ENCODE data around the gene ITPR1.
"Not testable (repeated sequence)": the region's sequence is repeated elsewhere in the genome, so short reads cannot be mapped to it uniquely, and the experiment has no call there.

ITPR1 gene

DNA sequence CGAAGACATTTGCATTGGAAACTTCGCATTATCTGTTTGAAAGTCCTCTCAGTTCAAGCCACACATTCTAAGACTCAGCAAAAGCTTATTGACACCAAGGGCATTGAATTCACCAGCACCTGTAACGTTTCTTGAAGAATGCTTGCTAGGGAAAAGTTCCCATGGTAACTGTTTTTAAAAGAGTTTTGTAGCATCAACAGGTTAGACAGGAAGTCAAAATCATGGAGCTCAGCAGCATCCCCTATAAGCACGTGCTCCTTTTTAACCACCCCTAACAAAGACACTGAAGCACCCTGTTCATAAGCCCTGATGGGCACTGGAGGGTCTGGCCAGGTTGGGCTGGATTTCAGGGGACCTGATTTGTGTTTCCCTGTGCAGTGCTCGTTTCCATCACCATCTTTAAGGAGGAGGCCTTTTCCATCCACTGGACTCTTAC, 256.4 kb downstream of the ITPR1 start:
- DNase-seq = no peak

DNA sequence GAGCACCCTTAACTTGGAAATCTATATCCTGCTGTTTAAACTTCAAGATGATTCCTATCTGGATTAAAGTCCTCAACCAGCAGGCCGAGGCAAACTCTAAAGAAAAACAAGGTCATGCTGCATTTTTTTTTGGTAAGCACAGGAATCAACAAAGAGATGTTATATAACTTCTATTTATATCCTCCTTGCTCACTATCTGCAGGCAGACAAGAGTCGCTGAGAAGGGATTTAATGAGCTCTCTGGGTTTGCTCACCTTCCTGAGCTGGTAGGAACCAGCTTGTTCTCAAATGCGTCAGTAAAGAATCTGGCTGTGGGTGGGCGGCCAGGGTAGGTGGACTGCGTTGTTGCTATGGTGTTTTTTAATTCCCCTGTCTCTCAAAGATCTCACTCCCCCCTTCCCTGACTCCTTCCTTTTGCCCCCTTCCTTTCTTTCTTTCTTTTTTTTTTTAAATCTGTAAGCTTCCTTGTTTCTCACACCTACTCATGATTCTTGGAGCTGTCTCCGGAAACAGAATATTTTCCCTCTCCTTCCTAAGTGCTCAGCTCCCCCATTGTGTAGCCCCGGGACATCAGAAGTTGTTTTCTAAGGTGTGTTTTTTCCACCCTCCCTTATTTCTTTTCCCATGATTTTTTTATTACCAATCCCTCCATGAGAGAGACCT, 257.3 kb downstream of the ITPR1 start:
- no peak for DNase-seq

DNA sequence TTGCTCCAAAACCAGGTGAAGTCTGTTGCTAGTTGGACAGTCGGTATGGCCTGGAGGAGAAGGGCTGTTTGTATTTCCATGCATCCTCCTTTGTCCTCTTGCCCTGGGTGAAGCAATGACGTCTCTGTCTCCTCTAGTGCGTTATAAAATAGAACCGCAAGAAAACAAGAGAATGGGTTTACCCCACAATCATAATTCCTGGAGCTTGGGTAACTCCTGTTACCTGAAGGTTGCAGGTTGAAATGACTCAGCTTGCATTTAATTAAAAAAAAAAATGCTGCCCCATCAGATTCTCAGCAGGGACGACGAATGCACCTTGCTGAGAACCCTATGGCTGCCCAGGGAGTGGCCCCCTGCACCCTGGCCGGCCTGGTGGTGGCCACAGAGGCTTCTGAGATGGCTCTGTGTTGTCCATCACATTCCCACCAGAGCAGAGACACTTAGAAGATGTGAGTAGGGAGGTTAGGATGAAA, 257.9 kb downstream of the ITPR1 start:
- no peak for DNase-seq

DNA sequence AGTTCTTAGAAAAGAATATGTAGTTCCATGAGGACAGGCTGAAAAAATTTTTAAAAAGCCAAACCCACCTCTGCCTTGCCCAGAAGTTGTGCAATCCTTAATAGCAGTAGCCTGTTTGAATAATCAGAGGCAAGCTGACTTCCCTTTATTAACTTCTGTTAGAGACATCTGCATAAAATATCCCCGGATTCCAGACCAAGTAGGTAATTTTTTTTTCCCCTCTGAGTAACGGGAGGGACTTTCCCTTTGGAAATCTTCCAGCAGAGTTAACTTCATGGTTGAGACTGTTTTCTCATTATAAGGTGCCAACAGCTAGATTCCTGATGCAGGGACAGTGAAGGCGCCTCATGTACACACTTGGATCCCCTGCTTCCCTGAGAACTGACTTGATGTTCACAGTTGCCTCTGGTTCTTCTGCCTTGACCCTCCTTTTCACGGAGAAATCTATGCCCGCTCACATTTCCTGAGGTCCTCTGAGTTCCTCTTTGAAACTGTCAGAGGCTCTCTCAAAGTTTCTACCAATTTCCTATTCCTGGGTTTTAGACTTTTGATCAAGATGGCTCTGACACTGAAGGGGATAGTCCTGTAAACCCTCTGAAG, 258.5 kb downstream of the ITPR1 start:
- DNase-seq = no peak

DNA sequence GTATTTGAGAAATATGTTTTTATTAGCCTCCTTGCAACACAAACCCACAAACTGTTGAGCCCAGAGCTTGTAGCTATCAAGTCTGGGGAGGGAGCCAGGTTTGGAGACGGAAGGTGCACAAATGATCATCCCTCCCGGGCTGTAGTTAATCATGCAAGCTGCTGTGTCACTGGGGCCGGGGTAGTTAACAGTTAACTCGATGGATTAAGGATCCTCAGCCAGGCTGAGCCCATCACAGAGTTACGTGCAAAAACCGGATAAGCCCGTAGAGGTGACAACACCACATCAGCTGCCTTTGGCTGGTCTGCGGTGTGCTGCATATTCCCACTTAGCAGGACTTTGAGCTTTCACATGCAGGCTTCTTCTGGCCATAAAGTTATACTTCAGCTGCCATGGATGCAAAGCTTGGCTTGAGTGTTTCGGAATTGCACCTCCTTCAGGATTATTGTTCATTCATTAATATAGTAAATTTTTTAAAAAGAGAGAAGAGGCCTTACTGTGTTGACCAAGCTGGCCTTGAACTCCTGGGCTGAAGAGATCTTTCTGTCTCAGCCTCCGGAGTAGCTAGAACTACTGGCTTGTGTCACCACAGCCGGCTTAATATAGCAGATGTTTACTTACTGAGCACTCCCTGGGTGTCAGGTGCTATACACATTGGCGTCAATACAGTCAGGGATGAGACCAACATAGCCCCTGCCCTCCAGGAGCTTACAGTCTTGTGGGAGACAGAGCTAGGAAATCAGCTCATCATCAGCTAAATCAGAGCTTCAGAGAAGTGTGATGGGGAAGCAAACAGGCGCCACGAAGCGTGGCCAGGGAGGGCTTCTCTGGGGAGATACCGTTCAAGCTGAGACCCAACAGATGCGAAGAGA, 259.3 kb downstream of the ITPR1 start:
- DNase-seq = no peak

DNA sequence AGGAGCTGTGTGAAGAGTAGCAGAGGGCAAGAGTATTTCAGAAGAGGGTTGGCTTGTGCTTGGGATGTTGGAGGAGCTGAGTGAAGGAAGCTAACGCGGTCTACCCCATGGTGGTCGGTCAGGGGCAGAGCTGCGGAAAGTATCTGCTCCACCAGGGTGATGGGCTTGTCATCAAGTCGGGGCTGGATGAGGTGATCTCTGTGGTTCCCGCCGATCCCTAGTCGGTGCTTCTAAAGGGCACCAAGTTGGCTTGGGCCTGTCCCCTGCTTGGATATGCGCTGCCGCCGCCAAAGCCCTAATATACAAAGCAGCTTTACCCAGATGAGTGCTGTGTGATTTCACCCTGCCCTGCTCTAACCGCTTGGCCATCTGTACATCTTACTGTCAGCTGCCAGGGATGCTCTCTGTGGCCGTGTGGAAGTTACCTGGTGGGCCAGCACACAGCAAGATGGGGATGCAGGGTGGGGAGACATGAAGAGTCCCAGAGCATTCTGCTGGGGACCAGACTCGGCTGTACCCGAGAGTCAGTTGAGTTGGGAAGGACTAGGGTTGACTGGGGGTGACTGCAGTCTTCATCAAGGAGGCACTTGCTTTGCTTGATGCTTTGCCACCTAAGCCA, 260.0 kb downstream of the ITPR1 start:
- no peak for DNase-seq

DNA sequence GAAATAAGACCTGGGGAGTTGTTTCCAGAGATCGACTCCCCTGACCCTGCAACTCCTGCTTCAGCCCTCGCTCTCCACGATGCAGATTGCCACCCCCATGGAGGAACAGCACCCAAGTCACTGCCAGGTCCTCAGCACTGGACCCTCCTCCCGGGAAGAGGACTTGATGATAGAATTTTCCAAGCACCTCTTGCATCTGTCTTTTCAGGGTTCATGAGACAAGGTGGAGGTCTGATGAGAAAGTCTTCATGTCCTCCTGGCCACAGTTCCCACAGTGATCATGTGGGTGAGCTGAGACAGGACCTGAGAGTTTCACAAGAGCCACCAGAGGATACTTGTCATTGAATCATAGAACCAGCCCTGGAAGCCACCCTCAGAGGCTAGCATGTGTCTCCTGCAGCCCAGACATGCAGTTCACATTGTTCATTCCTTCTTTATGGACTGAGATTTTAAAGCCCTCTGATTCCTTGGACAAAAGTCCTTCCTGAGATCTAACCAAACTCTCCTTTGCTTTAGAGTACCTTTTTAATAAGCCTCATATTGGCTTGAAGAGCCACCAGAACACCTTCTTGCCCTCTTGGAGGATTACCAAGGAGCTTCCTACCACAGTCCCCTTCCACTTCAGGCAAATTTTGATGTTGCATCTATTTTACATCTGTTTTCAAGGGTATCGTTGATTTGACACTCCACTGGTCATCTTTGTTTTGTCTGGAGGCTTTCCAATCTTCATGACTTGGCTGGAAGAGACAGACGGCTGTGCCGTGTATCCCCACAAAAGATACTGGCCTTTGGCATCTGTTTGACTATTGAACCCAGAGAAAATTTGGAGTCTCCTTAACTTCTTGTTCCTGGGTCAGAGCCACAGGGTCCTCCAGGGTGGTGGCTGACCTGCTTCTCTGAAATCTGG, 261.3 kb downstream of the ITPR1 start:
- no peak for DNase-seq

DNA sequence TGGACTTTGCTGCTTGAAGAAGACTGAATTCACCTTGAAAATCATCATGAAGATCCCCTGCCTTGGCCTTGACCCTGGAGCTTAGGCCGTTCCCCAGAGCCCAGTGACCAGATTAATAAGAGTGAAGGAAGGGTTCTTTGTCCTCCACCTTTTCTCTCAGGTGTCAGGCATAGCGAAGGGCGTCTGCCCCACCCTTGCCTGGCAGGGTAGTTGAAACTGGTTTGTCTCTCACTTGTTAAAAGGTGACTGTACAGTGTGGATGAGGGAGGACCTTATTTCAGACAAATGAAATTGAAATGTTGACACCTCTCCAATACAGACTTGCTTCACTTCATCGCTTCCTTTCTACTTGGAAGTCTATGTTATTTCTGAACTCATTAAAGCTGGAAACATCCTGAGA, 262.4 kb downstream of the ITPR1 start:
- no peak for DNase-seq

DNA sequence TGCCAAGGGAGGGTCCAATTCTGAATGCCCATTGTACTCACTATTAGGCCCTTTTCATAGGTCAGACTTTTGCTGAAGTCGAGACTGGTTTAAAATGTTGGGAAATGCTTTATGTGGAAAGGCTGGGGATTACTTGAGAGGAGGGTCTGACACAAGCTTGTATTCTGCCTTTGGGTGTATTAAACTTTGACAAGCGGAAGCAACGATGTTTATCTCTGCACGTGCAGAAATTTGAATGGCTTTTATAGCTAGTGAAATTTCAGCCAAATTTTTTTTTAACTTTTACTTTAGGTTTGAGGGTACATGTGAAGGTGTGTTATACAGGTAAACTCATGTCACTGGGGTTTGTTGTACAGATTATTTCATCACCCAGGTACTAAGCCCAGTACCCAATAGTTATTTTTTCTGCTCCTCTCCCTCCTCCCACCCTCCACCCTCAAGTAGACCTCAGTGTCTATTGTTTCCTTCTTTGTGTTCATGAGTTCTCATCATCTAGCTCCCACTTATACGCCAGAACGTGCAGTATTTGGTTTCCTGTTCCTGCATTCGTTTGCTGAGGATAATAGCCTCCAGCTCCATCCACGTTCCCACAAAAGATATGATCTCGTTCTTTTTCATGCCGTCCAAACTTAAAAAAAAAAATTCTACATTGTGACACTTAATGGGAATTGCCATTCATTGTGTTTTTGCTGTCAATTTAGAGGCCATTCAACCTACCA, 263.1 kb downstream of the ITPR1 start:
- DNase-seq = no peak

DNA sequence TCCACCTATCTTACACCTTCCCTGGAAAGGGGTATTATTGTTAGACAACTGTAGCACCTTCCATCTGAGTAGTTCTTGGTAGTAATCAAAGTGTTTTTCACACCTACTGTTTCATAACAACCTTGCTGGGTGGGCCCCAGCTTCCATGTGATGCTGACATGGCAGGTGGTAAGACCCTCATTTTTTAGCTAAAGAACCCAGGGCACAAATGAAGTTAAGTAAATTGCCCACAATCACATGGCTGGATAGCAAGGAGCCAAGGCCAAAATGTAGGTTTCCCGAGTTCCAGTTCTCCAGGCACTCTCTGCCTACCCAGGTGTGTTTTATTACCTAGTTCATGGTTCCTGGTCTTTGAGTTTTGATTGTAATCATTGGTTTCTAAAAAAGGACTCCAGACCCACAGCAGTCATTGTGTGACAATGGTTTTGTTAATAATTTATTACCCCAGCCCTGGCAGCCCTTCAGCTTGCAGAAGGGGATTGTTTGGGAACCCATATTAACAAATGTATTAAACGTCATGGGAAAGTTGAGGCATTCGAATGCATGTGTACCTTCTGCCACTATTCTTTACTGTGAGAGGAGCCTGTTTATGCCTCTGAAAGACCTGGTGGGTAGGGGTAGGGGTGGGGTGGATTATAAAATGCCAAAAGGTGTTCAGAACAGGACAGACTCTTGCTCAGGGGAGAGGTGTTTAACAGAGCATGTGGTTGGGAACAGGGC, 263.9 kb downstream of the ITPR1 start:
- no peak for DNase-seq

DNA sequence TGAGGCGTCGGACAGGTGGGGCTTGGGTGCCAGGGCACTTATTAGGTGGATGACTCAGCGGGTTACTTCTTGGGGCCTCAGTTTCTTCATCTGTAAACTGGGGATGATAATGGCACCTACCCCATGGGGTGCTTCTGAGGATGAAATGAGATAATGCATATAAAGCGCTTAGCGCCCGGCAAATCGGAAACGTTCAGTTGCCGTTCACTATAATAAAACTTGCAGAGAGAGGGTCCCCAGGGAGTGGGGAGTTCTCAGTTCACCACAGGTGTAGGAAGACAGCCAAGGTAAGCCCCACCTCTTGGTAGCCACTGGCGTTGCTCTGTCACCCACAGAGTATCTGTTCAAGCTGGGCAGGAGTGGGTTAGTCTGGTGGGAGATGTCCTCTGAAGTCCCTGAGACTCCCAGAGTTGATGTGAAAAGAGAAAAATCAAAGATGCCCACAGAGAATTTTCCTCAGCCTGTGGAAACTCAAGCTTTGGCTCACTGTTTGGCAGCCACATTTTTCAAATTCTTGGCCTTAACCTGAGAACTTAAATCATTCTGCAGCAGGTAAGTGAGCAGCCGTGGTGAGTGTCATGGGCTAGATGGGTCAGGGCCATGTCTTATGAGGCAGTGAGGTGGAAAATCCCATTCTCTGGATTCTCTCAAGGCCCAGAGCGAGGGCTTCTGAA, 264.6 kb downstream of the ITPR1 start:
- DNase-seq = no peak

DNA sequence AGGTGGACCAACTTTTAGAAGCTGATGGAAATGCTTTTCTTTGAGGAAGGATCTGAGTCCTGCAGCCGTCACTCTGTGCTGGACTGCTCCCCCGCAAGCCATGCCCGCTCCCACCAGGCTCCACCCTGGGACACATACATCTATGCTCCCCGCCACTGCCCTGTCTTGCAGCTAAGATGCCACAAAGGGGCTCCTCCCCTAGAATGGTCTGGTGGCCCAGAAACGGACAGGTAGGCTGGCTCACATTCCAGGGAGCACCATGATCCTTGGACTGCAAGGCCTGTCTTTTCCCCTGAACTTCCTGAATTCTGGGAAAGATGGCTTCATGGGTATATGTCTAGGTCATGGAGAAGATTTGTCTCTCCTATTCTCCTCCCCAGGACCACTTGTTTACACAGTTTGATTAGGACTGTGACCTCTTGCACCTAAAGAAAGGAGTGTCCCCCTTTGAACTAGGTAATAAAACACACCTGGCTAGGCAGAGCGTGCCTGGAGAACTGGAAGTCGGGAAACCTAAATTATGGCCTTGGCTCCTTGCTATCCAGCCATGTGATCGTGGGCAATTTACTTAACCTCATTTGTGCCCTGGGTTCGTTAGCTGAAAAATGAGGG, 265.2 kb downstream of the ITPR1 start:
- DNase-seq = no peak

DNA sequence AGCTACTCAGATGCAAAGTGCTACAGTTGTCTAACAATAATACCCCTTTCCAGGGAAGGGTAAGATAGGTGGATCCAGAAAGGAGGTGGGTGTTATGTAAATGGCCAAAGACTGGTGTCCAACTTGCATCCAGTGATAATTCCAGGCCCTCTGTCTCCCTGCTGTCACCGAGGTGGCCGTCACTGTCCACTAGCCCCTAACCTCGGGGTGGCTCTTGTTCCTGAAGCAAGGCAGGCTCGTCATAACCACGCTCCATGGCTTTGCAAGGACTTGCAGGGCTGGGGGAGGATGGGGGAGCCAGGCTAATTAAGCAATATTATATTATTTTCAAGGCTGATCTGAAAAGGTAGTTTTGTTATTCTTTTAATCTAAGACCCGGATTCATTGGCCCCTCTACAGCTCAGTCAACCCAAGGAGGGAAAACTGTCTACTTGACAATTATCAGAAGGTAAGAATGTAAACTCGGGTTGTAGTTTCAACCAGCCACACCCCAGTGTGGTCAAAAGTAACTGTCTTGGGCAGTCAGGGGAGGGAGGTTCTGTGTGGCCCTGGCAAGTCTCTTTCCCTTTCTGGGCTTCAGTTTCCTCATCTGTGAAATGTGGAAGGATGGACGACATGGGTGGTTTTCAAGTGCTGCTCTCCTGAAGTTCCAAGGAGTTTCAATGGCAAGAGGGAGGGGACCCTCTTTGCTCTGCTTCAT, 266.0 kb downstream of the ITPR1 start:
- no peak for DNase-seq

DNA sequence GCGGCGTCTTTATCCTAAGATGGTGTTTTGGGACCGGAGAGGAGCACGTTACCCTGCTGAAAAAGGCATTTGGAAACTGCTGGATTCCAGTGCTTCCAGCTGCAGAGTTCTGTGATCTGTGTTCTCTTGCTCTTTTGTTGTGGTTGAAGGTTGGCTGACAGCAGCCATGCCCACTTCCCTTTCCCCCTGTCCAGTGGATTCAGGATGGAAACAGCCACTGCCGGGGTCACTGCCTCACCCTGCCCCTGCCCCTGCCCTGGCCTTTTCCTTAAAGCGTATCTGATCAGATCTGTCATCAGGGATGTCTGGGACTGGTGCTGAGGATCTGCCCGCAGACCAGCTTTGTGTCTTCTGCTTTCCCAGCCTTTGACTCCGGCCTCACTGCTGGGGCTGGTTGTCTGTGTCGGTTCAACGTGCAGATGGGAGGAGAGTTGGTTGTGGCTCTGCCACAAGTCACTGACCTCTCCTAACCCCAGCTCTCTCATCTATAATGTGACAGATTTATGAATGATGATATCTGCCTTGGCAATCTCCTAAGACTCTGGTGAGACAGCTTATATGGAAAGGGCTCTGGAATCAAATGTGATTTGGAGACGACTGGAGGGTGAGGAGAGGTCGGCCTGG, 266.7 kb downstream of the ITPR1 start:
- DNase-seq = no peak

DNA sequence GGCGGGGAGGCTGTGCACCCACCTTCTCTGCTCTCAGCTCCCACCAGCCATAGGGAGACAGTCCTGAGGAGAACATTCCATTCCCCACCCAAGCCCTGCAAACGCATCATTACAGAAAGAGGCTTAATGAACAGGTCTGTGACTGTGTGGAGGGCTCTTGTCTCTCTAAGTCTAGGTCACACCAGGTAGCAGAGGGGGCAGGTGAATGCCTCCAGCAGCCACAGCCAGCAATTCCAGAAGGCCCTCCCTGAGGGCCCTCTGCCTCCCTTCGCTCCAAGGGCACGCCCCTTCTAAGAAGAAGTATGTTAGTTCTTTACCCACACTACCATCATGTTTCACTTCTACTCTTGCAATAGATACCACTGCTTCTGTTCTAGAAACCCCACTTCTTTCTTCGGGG, 268.6 kb downstream of the ITPR1 start:
- DNase-seq = no peak

DNA sequence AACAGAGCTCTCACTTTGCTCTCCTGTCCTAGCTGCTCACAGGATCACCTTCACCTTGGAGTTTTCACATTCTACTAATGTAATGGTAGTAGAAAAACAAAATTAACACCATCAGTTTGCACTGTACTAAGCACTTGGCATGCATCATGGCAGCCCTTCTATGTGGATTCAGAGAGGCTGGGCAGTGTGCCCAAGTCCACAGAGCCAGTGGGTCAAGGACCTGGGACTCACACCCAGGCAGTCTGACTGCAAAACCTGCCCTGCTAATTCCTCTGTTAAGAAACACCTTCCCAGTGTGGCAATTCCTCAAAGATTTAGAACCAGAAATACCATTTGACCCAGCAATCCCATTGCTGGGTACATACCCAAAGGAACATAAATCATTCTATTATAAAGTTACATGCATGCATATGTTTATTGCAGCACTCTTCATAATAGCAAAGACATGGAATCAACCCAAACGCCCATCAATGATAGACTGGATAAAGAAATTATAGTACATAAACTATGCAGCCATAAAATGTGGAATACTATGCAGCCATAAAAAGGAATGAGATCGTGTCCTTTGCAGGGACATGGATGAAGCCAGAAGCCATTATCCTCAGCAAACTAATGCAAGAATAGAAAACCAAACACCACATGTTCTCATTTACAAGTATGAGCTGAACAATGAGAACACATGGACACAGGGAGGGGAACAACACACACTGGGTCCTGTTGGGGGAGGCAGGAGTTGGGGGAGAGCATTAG, 269.5 kb downstream of the ITPR1 start:
- DNase-seq = not testable (repeated sequence)

DNA sequence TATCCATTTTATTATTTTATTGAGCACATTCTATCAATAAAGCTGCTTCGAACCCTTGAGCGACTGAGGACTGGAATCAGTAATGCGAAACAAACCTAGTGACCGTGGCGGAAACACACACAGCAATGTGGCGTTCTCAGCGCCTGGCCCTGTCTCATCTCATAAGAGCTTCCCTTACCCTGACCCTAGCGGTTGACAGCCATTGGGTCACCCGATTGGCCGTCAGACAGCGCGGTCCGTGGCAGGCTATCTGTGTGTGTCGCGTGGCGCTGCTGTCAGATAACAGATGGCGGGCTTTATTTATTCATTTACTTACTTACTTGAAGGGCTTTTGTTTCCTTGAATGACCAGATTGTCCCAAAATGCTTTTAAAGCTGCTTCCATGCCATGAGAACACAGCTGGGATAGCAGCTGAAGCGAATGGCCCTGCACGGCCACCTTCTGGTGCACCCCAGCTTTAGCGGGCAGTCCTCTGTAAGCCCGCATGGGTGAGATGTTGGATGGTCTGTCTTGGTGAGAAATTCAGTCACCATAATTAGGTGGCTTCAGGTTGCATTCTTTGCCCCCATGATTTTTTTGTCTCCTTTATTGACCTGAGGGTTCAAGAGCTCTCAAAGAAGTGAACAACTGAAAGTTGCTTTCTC, 270.6 kb downstream of the ITPR1 start:
- no peak for DNase-seq
